Fibroblast of pulmonary artery (primary cell): ENCODE results near the gene TFDP1.
"Not testable (repeated sequence)": the region's sequence is repeated elsewhere in the genome, so short reads cannot be mapped to it uniquely, and the experiment has no call there.

Experiments used
- DNase-seq: peaks from one replicate; pipeline ENCODE4 v3.0.0-alpha.2; 2010; ENCODE audit warnings: low read depth
- H3K4me3 ChIP-seq: replicated peaks from 2 replicates; pipeline ENCODE4 v1.5.1; 2011; ENCODE audit warnings: low read depth, mild to moderate bottlenecking, control low read depth, low read length, moderate library complexity
- CTCF ChIP-seq: IDR thresholded peaks from 2 replicates; pipeline ENCODE4 v1.5.1; 2011; ENCODE audit warnings: mild to moderate bottlenecking, control low read depth, low read length, inconsistent platforms; ENCODE audit errors: missing control alignments

The TFDP1 gene

GRCh38 chr13:113591750-113592149, 7.2 kb downstream of the TFDP1 start:
- no peak for TF ChIP-seq CTCF
- no peak overlapping the region for H3K4me3 ChIP-seq
- no peak for DNase-seq

- H3K4me3 ChIP-seq = no peak overlapping the region
- DNase-seq = no peak
- TF ChIP-seq CTCF = no peak
Measured at GRCh38 chr13:113592571-113592970, 8.0 kb downstream of the TFDP1 start.

- not testable (repeated sequence) for DNase-seq, H3K4me3 ChIP-seq
Measured at GRCh38 chr13:113594066-113594821, 9.7 kb downstream of the TFDP1 start.

GRCh38 chr13:113595131-113595530, 10.6 kb downstream of the TFDP1 start:
- no peak for DNase-seq
- TF ChIP-seq CTCF = no peak
- H3K4me3 ChIP-seq = no peak overlapping the region

- H3K4me3 ChIP-seq = no peak overlapping the region
- TF ChIP-seq CTCF = no peak
- DNase-seq = no peak
Measured at GRCh38 chr13:113596321-113597200, 12.0 kb downstream of the TFDP1 start.

GRCh38 chr13:113597391-113598080, 13.0 kb downstream of the TFDP1 start:
- DNase-seq = no peak

More at GRCh38 chr13:113597391-113598080, 13.0 kb downstream of the TFDP1 start:
- TF ChIP-seq CTCF = no peak
- H3K4me3 ChIP-seq = no peak overlapping the region
